NOMO-1 treated with dmso at 0.1 percent for 144 hours (cell line): Measurements from ENCODE around the gene E2F3.
"Not testable (repeated sequence)": the region's sequence is repeated elsewhere in the genome, so short reads cannot be mapped to it uniquely, and the experiment has no call there.

Source experiments
- DNase-seq: peaks from one replicate; lab custom pipeline; 2025; ENCODE audit not compliant: unreplicated experiment; lab: John Stamatoyannopoulos, UW

Gene E2F3

DNA sequence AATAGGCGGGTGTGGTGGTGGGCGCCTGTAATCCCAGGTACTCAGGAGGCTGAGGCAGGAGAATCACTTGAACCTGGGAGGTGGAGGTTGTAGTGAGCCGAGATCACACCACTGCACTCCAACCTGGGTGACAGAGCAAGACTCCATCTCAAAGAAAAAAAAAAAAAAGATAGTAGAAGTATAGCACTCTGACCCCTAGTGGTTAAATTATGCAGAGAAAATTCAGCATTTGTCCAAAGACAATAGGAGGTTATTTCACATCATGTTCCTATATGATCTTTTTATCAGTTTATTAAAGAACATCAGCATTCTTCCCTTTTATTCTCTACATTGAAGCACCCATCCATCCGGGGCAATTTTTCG, 127.4 kb downstream of the E2F3 start:
- DNase-seq = not testable (repeated sequence)

DNA sequence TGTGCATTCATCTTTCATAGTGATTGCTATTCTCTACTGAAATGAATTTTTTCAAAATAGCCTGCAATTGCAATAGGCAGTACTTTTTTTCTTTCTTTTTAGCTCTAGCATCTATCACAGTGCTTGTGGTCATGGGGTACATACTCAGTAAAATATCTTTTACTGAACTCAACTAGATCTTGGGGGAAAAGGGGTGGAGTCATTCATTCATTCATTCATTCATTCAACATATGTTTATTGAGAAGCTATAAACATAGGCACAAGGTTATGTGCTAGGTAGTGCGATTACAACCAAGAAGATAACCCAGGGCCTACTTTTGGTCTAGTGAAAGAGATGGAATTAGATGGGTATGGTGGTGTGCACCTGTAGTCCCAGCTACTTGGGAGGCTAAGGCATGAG, 131.2 kb downstream of the E2F3 start:
- no peak for DNase-seq

DNA sequence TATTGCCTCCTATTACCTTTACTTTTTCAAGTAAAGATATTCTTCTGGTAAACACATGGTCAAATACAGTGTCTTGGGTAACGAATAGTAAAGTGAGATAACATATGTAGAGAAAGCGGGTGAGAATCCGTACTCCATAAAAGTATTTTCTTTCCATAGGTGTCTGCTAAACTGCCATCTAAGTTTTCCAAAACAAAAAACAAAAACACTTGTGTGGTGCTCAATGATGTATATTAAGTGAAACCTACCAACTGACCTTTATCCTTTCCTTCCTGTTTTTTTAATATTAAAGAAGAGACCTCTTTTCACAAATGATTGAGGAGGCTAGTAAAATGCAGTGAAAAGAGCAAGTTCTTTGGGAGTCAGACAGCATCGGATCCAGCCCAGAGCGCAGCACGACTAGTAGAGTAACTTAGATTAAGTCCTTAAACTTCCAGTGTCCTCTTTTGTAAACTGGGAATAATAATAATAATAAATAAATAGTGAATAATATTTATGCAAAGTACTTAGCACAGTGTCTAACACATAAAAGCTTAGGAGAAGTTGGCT, 132.1 kb downstream of the E2F3 start:
- no peak for DNase-seq

DNA sequence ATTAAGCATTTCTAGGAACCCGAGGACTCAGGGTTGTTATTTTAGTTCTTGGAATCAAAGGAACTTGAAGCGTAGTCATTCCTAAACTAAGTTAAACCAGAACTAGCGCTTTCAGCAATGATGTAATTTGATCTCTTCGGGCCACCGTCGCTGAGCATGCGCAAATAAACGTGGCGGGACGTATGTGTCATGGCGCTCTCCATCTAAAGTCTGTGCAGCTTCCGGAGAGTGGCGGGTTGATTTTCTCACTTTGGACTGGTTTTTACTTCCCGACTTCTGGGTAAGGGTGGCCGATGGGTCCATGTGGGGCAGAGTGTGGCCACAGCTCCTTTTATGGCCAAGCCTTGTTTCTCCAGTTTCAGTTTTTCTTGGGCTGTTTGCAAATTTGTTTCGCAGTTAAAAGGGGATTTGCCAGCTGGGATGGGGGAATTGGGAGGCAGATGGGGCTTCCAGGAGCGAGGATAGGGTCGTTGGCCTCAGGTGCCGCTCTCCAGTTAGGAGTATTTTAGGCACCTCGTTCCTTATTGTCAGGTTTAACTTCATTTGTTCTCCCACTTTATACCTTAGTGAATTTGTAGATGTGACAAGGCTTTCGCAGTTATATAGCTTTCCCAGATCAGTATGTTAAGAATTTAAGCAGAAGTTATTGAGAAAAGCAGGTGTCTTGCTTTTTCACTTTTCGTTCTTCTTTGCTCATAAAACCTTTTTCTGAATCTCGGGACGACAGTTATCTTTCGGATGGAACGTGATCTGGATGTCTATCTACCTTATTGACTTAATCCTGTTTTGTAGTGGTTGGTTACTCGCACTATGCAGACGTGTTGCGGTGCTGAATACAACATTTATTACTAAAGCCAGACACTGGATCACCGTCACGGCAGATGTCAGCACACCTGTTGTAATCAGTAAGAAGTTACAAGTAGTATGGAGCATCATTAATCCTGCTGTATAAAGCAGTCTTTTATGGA, 132.9 kb downstream of the E2F3 start, which contains the start of gene CDKAL1:
CDKAL1 (plus strand) TSS at position 163 of the 968 bp plus-strand sequence. CDS start 11,894 bp downstream, outside the sequence.
- DNase-seq = peak; percentile 84

DNA sequence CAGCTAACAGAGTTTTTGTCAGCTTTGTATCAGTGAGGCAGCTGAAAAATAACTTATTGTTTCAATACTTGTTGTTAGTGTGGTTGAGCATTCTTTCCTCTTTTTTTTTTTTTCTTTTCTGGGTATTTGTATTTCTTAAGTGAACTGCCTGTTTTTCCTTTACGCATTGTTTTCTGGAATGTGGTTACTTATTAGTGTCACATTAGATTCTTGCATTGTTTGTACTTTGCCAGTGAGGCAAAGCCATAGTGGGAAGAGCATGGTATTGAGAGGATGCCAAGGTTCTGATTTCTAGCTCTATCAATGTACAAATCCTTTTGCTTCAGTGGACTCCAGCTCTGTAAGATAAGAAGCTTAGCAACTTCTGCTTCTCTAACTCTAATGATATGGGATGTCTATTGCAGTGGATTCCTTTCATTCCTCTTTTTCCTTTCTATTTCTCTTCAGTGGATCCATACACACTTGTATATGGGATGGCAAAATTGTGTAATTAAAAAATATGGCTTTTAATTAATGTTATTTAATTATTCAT, 136.5 kb downstream of the E2F3 start:
- no peak for DNase-seq

DNA sequence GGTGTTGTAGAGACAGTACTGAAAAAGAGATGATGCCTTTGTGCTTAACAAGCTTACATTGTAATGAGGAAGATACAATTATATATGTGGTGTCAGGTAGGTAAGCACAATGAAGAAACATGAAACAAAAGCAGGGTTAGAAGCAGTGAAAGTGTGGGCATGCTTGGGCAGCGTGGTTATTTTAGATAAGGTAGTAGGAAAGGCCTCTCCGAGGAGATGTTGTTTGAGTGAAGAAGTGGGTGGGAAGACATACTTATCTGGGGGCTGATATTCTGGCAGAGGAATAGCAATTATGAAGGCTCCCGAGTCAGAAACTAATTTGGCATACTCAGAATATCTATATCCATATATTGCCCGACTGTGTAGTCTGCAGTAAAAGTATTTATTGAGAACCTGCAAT, 137.2 kb downstream of the E2F3 start:
- DNase-seq = no peak

DNA sequence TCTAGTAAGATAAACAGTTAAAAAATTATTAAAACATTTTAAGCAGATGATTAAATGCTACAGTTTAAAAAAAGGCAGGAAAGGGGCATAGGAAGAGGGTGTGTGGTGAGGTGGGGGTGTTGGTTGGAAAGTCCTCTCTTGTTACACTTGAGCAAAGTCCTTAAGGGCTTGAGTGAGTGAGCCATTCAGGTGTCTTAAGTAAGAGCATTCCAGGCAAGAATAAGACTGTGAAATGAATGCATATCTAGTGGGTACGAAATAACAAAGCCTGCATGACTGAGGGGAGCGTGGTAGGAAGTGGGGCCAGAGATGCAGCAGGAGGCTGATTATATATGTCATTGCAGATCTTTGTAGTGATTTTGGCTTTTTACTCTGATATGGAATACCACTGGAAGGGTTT, 137.7 kb downstream of the E2F3 start:
- no peak for DNase-seq

DNA sequence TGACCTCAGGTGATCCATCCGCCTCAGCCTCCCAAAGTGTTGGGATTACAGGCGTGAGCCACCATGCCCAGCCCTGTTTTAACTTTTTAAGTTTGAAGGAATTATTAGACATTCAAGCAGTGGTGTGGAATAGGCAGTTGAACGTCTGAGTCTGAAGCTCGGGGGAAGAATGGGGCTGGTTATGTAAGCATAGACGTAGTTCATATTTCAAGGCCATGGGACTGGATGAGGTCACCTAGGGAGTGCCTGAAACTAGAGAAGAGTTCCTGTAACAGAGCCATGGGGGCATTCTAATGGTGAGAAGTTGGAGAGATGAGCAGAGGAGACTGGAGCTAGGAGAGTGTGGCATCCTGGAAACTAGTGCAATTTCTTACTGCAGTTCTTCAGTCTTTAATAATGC, 139.0 kb downstream of the E2F3 start:
- DNase-seq = no peak

DNA sequence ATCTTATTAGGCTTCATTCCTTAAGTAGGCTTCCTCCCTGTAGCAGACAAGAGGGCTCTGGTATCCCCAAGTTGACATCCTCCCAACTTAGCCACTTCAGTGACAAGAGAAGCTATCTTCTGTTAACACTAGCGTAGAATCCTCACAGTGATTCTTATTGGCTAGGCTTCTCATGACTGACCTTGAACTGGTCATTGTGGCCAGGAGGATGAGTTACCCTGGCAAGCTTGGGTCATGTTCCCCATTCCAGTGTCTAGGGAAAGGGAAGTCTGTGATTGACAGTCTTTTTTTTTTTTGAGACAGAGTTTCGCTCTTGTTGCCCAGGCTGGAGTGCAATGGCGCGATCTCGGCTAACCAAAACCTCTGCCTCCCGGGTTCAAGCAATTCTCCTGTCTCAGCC, 139.7 kb downstream of the E2F3 start:
- DNase-seq = no peak

DNA sequence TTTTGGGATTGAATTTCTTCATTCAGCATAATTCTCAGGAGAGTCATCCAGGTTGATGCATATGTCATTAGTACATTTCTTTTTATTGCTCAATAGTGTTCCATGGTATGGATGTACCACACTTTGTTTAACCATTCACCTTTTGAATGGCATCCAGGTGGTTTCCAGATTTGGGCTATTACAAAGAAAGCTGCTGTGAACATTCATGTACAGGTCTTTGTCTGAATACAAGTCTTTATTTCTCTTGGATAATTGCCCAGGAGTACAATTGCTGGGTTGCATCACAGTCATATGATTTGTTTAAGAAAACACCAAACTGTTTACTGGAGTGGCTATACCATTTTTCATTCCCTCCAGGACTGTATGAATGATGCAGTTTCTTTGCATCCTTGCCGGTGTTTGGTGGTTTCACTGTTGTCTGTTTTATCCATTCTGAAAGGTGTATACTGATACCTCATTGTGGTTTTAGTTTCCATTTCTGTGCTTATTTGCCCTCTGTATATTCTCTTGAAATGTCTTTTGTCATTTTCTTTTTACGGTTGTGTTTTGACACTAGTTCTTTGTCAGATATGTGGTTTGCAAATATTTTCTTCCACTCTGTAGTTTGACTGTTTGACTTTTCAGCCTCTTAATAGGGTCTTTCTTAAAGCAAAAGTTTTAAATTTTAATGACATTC, 141.4 kb downstream of the E2F3 start:
- no peak for DNase-seq
